ENCODE measurements around the gene ID1. TPM values are rescaled to one million over a fixed set of nuclear protein-coding genes. Genes with fewer than 3 reads are reported as not detected.

ID1 gene
- total and polyA plus RNA-seq, 12 donors, result 42.8 to 551 (median 125) TPM

DNA sequence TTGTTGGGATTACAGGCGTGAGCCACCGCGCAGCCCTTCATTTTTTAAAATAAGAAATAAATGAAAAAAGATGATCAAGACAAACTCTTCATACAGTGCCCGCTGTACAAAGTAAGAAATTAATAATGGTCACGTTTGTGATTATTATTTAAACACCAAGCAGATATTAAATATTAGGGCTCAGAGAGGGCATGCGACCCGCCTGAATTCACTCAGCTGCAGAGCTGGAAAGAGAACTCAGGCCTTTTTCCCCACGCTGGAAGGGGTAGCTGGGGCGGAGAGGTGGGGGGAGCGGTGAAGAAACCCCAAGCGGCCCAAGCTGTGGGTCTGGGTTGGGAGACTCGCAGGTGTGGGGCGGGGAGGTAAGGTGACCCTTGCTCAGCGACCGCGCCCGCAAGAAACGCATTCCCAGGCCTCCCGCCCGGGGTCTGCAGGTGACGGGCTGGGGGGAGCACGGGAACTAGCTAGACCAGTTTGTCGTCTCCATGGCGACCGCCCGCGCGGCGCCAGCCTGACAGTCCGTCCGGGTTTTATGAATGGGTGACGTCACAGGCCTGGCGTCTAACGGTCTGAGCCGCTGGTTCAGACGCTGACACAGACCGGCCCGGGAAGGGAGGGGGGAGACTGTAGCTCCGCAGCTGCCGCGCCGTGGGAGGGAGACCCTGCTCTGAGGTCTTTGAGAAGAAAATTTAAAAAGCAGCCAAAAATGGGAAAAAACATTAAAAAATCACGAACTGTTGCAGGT is 1.1 kb upstream of the ID1 start:
- Histone ChIP-seq H3K27me3 (peaks cover 0 to 37% (median 0%) of the 10 kb centered on the region in 7 donors), H3K9me3 (no peaks in the 10 kb centered on the region), H3K36me3 (peaks cover 0 to 14% (median 0%) of the 10 kb centered on the region in 9 donors), H3K4me1 (peaks cover 3 to 59% (median 23%) of the 10 kb centered on the region in 9 donors), H3K4me3 (peak overlapping the region; percentile 61 to 89 (median 80)), H3K27ac (peak overlapping the region; percentile 86 to 99 (median 95))
- DNase-seq (peak; percentile 92 to 97), ATAC-seq (peak; percentile 70 to 88 (median 82))
- TF ChIP-seq, protein P1, sequence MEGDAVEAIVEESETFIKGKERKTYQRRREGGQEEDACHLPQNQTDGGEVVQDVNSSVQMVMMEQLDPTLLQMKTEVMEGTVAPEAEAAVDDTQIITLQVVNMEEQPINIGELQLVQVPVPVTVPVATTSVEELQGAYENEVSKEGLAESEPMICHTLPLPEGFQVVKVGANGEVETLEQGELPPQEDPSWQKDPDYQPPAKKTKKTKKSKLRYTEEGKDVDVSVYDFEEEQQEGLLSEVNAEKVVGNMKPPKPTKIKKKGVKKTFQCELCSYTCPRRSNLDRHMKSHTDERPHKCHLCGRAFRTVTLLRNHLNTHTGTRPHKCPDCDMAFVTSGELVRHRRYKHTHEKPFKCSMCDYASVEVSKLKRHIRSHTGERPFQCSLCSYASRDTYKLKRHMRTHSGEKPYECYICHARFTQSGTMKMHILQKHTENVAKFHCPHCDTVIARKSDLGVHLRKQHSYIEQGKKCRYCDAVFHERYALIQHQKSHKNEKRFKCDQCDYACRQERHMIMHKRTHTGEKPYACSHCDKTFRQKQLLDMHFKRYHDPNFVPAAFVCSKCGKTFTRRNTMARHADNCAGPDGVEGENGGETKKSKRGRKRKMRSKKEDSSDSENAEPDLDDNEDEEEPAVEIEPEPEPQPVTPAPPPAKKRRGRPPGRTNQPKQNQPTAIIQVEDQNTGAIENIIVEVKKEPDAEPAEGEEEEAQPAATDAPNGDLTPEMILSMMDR (IDR thresholded peaks at IDR 0.05), result no peak
- WGBS, 2 donors, result 12 to 13% methylated on average over 43 of the region's 43 CpGs
- intact Hi-C loops (cut with DNase I), result loop anchor here in 4 of 10 donors (1.0 to 2.0 kb wide), 2 partner anchors 8 to 31 kb away; no protein-coding TSS in a partner anchor

GRCh38 chr20:31604567-31605030 is 490 bp upstream of the ID1 start:
- Histone ChIP-seq H3K4me3 (peak overlapping the region; percentile 61 to 89 (median 80)), H3K36me3 (peaks cover 0 to 14% (median 0%) of the 10 kb centered on the region in 9 donors), H3K4me1 (peaks cover 8 to 63% (median 28%) of the 10 kb centered on the region in 9 donors), H3K27ac (peak overlapping the region; percentile 86 to 99 (median 95)), H3K27me3 (peaks cover 0 to 37% (median 0%) of the 10 kb centered on the region in 7 donors), H3K9me3 (no peaks in the 10 kb centered on the region)
- intact Hi-C loops (cut with DNase I), result loop anchor here in 5 of 10 donors (1.0 to 2.0 kb wide), 3 partner anchors 8 to 32 kb away; no protein-coding TSS in a partner anchor
- WGBS, 2 donors, result 1% methylated on average over 14 of the region's 14 CpGs
- TF ChIP-seq, protein P1 (IDR thresholded peaks at IDR 0.05), result no peak
- ATAC-seq, result no peak
- no peak for DNase-seq

DNA sequence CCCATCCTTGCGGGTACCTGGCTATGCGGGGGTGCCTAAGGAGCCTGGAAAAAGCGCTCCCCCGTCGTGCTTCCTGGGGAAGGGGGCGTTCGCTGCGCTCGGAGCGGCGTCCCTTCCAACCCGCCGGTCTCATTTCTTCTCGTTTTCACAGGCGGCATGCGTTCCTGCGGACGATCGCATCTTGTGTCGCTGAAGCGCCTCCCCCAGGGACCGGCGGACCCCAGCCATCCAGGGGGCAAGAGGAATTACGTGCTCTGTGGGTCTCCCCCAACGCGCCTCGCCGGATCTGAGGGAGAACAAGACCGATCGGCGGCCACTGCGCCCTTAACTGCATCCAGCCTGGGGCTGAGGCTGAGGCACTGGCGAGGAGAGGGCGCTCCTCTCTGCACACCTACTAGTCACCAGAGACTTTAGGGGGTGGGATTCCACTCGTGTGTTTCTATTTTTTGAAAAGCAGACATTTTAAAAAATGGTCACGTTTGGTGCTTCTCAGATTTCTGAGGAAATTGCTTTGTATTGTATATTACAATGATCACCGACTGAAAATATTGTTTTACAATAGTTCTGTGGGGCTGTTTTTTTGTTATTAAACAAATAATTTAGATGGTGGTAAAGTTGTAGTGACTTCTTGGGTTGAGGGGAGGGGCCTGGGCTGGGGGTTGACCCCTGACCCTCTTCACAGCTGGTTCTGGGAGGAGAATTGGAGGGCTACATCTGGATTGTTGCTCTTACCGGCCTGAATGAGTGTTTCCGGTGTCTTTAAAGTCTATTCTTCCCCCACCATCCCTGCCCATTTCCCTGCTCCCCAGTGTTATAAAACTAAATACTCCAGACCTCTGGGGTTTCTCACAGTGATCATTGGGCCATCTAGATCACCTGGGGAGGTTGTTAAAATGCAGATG is 1.1 kb downstream of the ID1 start:
- WGBS, 2 donors, result 10% methylated on average over 34 to 39 of the region's 39 CpGs
- peaks cover 0 to 37% (median 0%) of the 10 kb centered on the region in 7 donors for H3K27me3 ChIP-seq
- ATAC-seq, result no peak
- peak overlapping the region; percentile 86 to 99 (median 95) for H3K27ac ChIP-seq
- intact Hi-C loops (cut with DNase I), result loop anchor here in 6 of 10 donors (1.0 to 2.0 kb wide), 2 partner anchors 33 kb away; no protein-coding TSS in a partner anchor
- TF ChIP-seq, protein P1 (IDR thresholded peaks at IDR 0.05), result no peak
- DNase-seq, result peak in 1 of 2 donors; percentile 37
- peak overlapping the region; percentile 61 to 89 (median 80) for H3K4me3 ChIP-seq
- peaks cover 8 to 74% (median 39%) of the 10 kb centered on the region in 9 donors for H3K4me1 ChIP-seq
- H3K36me3 ChIP-seq, result peaks cover 0 to 14% (median 0%) of the 10 kb centered on the region in 9 donors
- no peaks in the 10 kb centered on the region for H3K9me3 ChIP-seq
